H1 (cell line): ENCODE measurements around the gene POLR3G. TPM values are rescaled to one million over a fixed set of nuclear protein-coding genes. Genes with fewer than 3 reads are reported as not detected.

Experiments
- CBX8 ChIP-seq: fragments of 300-800, 300-1000 bp; sonication (generic); IDR thresholded peaks from 2 replicates; pipeline ENCODE4 v1.7.1; 2016; ENCODE audit warnings: low read depth, low read length, borderline replicate concordance
- CREB1 ChIP-seq: IDR thresholded peaks from 2 replicates; pipeline ENCODE4 v1.6.1; 2012; ENCODE audit warnings: inconsistent platforms
- GABPA ChIP-seq: IDR thresholded peaks from 2 replicates; pipeline ENCODE4 v1.6.1; 2011; ENCODE audit warnings: mild to moderate bottlenecking, low read length, moderate library complexity, borderline replicate concordance; ENCODE audit not compliant: insufficient read depth
- HDAC6 ChIP-seq: IDR thresholded peaks from one replicate; pipeline ENCODE4 v1.7.1; 2012; ENCODE audit warnings: low read depth, mild to moderate bottlenecking, inconsistent platforms, low read length, moderate library complexity
- JUN ChIP-seq: IDR thresholded peaks from 2 replicates; pipeline ENCODE4 v1.6.1; 2011; ENCODE audit warnings: low read depth, mild to moderate bottlenecking, improper control_type of control experiment, low read length
- PHF8 ChIP-seq: fragments of 200-600 bp; sonication (generic); conservative IDR thresholded peaks from 2 replicates; pipeline ENCODE4 v1.7.1; 2012; ENCODE audit warnings: low read depth, mild to moderate bottlenecking, inconsistent platforms, low read length, moderate library complexity
- RFX5 ChIP-seq: IDR thresholded peaks from 2 replicates; pipeline ENCODE4 v1.6.1; 2011; ENCODE audit warnings: low read depth, low read length, improper control_type of control experiment, borderline replicate concordance
- RNF2 ChIP-seq: fragments of 200-900, 300-1000 bp; sonication (generic); IDR thresholded peaks from 2 replicates; pipeline ENCODE4 v1.7.1; 2016; ENCODE audit warnings: borderline replicate concordance, low read depth, mild to moderate bottlenecking, antibody characterized with exemption, low read length; ENCODE audit not compliant: poor library complexity, severe bottlenecking; ENCODE audit errors: missing control alignments
- RXRA ChIP-seq: IDR thresholded peaks from 2 replicates; pipeline ENCODE4 v1.6.1; 2011; ENCODE audit warnings: low read depth, mild to moderate bottlenecking, low read length, moderate library complexity; ENCODE audit not compliant: insufficient read depth
- SIN3A ChIP-seq, 2 experiments: IDR thresholded peaks in 1 of 2; conservative IDR thresholded peaks in 1 of 2; 2 replicates each; pipeline ENCODE4 v1.6.1; 2011 to 2012; ENCODE audit warnings: low read length in 2 of 2, improper control_type of control experiment in 1 of 2, low read depth in 1 of 2, mild to moderate bottlenecking in 1 of 2
- SIX5 ChIP-seq: IDR thresholded peaks from 2 replicates; pipeline ENCODE4 v1.6.1; 2011; ENCODE audit warnings: mild to moderate bottlenecking, low read depth, low read length
- SP2 ChIP-seq: IDR thresholded peaks from 2 replicates; pipeline ENCODE4 v1.6.1; 2012; ENCODE audit warnings: mild to moderate bottlenecking, low read length, inconsistent platforms
- SUZ12 ChIP-seq: fragments of 200-600 bp; sonication (generic); IDR thresholded peaks from 2 replicates; pipeline ENCODE4 v1.6.1; 2012; ENCODE audit warnings: mild to moderate bottlenecking, inconsistent platforms, low read length, moderate library complexity, mixed read lengths
- TCF12 ChIP-seq: IDR thresholded peaks from 2 replicates; pipeline ENCODE4 v1.6.1; 2011; ENCODE audit warnings: low read depth, mild to moderate bottlenecking, low read length
- polyA plus RNA-seq, 7 experiments: library from polyadenylated mRNA; depleted of rRNA in 3 of 7; stranded (reverse) in 5 of 7; unstranded in 2 of 7; fragments of >200 nt in 5 of 7; fragments of 200-250 nt in 2 of 7; gene quantifications; 1 replicate in 5 of 7; 2 replicates in 1 of 7; 4 replicates in 1 of 7; pipeline versions ENCODE4 v1.2.1 to v1.2.3, GENCODE V29; 2011 to 2013; ENCODE audit warnings: missing spikeins in 2 of 7, mixed read lengths in 2 of 7
- total RNA-seq: library from RNA; stranded (reverse); fragmentation: NEBNext Ultra II Directional; extraction: Animal tissue kit (Norgen Biotek cat#: 25700); gene quantifications from 2 replicates; pipeline ENCODE4 v1.2.1, GENCODE V29; 2021
- TF ChIP-seq, protein P1 (sequence below): IDR thresholded peaks from 2 replicates; pipeline ENCODE4 v1.6.1; 2011; ENCODE audit warnings: low read depth, mild to moderate bottlenecking, low read length; ENCODE audit not compliant: insufficient read depth
- TF ChIP-seq, protein P2 (sequence below): IDR thresholded peaks from 2 replicates; pipeline ENCODE4 v1.6.1; 2012; ENCODE audit warnings: inconsistent platforms
- TF ChIP-seq, protein P3 (sequence below): IDR thresholded peaks from 2 replicates; pipeline ENCODE4 v1.6.1; 2012; ENCODE audit warnings: inconsistent platforms

POLR3G gene
- total and polyA plus RNA-seq, 2 of the 8 experiments (the other 6 are each of a cell fraction or from before 2014, with no cell fraction given): 119 to 179 TPM

- TF ChIP-seq PHF8 (peak; percentile 80), SIX5 (peak; percentile 43; the same call in 1 of the 2 replicates), SP2 (no peak), TCF12 (0 out of 2 replicates have a peak, but pooled peaks have one; percentile 69), RNF2 (no peak), RXRA (no peak), CBX8 (no peak), CREB1 (peak; percentile 82), SIN3A (conservative IDR thresholded peaks at IDR 0.05 in 1 of 2, IDR thresholded peaks at IDR 0.05 in 1 of 2; ENCODE audit: low read depth in 1 of 2, low read length in 2 of 2) (peak in 1 of 2 experiments; percentile 91; a peak in 2 of 4 replicates), GABPA (no peak), RFX5 (no peak), SUZ12 (no peak; the same call in 1 of the 2 replicates), JUN (no peak), HDAC6 (no peak)
- TF ChIP-seq, protein P1, sequence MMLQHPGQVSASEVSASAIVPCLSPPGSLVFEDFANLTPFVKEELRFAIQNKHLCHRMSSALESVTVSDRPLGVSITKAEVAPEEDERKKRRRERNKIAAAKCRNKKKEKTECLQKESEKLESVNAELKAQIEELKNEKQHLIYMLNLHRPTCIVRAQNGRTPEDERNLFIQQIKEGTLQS: no peak
- TF ChIP-seq, protein P2, sequence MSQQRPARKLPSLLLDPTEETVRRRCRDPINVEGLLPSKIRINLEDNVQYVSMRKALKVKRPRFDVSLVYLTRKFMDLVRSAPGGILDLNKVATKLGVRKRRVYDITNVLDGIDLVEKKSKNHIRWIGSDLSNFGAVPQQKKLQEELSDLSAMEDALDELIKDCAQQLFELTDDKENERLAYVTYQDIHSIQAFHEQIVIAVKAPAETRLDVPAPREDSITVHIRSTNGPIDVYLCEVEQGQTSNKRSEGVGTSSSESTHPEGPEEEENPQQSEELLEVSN: peak; percentile 19; the same call in 1 of the 2 replicates
- TF ChIP-seq, protein P3, sequence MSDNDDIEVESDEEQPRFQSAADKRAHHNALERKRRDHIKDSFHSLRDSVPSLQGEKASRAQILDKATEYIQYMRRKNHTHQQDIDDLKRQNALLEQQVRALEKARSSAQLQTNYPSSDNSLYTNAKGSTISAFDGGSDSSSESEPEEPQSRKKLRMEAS: peak; percentile 37
Observed at GRCh38 chr5:90558344-90559192, 83.9 kb downstream of the POLR3G start, which contains the start of gene ADGRV1 (continued).
